VCaP (cell line): ENCODE results near the gene PDE4D.

Source experiments
- H3K27ac ChIP-seq: fragments of 450-650 bp; 2 replicates; pipeline ENCODE4 v1.5.1; 2017
- TF ChIP-seq, protein P1 (sequence below): fragments of 450-650 bp; conservative IDR thresholded peaks from 2 replicates; pipeline ENCODE4 v1.5.1; 2017; ENCODE audit warnings: mild to moderate bottlenecking, moderate library complexity

PDE4D gene

DNA sequence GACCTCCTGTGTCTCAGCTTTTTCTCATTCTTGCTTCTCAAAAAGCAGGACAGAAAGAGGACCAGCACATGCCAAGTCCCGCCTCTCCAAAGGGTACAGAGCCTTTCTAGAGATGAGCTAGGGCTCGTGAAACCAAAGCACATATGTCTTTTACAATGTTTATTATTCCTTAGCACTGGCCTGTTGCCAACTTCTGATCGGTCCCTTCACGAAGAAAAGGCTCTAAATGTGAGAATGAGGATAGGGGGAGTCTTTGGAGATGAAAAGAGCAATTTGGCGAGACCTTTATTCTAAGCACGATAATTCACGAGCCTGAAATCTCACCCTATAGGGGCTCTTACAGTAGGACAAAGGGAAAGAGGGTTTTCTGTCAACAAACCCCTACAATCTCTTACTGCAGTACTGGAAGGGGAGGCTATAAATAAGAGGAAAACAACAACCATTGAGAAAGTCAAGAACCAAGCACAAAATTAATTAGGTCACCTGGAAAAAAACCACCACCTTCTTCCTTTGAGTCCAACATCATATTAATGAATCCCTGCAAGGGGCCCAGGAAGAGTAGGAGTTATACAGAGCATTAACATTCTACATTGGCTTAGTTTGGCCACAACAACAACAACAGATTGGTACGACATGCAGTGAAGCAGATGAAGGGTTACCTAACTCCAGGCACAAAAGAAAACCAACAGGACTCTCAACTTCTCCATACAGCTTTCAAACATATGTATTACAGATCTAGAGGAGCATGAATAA is 309.5 kb downstream of the PDE4D start:
- TF ChIP-seq, protein P1, sequence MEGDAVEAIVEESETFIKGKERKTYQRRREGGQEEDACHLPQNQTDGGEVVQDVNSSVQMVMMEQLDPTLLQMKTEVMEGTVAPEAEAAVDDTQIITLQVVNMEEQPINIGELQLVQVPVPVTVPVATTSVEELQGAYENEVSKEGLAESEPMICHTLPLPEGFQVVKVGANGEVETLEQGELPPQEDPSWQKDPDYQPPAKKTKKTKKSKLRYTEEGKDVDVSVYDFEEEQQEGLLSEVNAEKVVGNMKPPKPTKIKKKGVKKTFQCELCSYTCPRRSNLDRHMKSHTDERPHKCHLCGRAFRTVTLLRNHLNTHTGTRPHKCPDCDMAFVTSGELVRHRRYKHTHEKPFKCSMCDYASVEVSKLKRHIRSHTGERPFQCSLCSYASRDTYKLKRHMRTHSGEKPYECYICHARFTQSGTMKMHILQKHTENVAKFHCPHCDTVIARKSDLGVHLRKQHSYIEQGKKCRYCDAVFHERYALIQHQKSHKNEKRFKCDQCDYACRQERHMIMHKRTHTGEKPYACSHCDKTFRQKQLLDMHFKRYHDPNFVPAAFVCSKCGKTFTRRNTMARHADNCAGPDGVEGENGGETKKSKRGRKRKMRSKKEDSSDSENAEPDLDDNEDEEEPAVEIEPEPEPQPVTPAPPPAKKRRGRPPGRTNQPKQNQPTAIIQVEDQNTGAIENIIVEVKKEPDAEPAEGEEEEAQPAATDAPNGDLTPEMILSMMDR, result no peak
- H3K27ac ChIP-seq, result peak overlapping the region; percentile 67

DNA sequence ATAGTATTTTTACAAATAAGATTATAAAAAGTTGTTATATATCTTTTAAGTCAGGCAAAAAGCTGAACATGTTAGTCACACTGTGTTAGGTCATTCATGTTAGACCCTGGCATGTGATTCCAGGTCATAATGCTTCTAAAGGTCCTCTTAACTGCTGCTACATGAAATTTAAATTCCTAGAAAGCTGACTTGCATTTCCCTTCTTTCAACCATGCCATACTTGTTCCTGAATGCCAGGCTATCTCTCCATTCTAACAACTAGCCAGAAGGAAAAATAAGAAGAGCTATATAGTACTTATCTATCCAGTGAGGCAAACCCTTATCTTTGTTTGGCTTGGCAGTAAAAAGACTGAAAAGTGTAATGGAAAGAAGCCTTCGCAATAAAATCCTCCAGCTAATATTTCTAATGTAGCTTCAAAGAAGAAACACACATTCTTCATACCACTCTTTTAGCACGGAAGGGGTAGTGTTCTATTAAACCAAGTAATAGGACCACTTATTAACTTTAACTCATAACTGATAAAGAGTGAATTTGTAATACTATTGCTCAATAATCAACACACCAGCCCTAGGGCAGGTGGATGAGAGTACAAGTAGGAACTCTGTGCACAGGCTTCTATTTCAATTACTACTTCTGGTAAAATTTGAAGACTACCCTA is 310.2 kb downstream of the PDE4D start:
- H3K27ac ChIP-seq, result peak overlapping the region; percentile 67
- TF ChIP-seq, protein P1, result no peak

DNA sequence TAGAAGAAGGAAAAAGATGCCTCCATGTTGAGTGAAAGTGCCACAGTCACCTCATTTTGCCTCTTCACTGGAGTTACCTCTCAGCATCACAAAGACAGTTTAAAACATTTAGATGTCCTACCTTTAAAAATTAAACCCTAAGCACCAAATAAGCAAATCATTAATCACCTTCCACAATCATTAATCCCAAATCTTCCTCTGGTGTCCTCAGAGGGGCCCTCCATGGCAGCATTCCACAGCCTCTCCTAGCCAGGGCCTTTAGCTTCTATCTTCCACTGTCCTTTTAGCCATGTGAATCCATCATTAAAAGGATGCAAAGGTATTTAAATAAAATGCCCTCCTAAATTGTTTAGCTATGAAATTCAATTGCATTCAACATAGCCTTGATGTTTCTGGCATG is 310.8 kb downstream of the PDE4D start:
- peak overlapping the region; percentile 67 for H3K27ac ChIP-seq
- TF ChIP-seq, protein P1, result no peak

DNA sequence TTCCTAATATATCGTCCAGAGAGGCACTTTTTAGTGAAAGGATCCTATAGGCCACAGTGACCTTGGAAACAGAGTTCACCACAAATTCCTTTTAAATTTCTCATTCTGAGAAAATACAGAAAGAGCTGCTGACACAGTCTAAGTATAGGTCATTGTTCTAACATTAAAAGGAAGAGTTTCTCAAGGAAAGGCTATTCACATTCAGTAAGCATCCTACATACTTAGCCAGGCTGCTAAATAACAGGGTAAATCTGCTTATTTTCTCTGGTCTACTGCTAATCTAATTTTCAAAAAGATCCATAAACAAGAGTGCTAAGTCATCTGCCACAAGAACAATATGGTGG is 313.7 kb downstream of the PDE4D start:
- TF ChIP-seq, protein P1, result no peak
- H3K27ac ChIP-seq, result no peak overlapping the region

DNA sequence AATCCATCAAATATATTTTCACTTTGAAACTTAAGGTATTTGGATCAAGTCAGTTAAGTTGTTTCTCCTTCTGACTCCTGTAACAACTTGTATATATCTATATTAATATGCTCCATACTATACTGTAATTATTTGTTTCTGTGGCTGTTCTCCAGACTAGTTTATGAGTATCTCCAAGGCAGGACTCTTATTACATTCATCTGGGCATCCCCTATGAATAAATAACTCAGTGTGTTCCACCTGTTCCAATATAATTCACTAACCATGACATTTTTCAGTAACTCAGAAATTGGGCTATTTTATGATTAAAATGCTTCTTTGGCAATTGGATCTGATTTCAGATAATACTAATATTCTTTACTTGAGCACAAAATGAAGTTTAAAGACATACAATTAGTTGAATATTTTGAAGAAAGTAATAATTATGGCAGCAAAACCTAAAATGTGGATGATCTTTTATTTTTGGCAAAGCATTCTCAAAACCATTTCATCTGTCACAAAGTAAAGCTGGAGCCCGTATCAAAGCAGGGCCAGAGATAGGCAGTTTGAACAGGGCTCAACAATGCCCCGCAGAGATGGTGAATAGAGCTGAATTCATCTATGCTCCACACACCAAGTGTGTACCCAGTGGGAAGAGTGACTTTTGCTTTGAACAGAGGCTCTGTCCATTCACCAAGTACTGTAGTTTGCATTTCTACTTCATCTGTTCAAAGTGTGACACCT is 314.3 kb downstream of the PDE4D start:
- no peak overlapping the region for H3K27ac ChIP-seq
- TF ChIP-seq, protein P1, result no peak

DNA sequence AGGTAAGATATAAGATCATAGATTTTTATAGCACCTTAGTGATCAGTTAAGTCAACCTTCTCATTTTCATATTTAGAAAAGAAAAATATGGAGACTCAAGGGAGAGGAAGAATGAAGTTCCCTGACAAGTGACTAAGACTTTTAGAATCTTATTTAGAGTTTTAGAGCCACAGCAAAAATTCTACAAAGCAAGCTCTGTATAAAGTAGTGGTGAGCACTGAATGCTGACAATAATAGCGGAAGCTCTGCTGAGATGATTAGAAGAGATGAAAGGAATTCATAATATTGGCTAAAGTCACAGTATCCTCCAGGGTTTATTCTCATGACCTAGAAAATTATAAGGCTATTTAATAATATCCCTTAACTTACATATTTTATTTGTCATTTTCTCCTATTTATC is 316.0 kb downstream of the PDE4D start:
- H3K27ac ChIP-seq, result no peak overlapping the region

More for the DNA sequence above, 316.0 kb downstream of the PDE4D start:
- TF ChIP-seq, protein P1, result no peak
